HG03342 (cell line): ENCODE data around the gene CTBP2.
A peak's percentile ranks its signal among the peaks of the same experiment; 100 is the strongest.

Source experiments
- ATAC-seq: cut with Tn5 transposase; IDR thresholded peaks from one replicate; pipeline ENCODE4 v1.9.1; 2021; ENCODE audit warnings: mild to moderate bottlenecking, moderate library complexity; ENCODE audit not compliant: unreplicated experiment

The CTBP2 gene

DNA sequence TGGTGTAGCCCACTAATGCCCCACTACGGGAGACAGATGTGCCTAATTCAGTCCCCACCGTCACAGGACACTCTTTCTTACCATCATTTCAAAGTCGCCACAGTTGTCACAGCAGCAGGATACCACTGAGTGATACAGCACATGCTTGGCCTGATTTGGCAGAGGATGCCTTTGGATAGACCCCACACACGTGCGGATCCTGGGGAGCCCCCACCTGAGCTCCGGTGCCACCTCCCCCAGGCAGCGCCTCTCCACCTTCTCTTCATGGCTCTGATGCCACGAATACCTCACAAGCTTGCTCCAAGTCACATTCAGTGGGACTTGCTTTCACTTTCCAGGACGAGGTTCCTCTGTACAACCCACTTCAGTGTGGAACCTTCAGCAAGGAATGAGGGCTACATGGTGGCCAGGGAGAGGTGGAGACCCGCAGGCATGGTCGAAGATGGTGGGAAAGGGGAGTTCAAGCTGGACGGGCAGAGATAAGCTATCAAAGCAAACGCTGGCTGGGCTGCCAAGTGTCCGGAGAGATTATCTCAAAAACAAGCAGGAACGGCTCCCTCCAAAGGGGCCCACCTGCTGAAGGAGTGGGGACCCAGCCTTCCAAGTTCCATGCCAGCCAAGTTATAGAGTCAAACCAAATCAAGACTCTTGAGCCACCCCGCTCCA is 111.0 kb downstream of the CTBP2 start:
- ATAC-seq: no peak

- ATAC-seq: peak; percentile 93
Observed at GRCh38 chr10:125048094-125048864, 112.1 kb downstream of the CTBP2 start.

- no peak for ATAC-seq
Observed at GRCh38 chr10:125043841-125044658, 116.3 kb downstream of the CTBP2 start.

- ATAC-seq: no peak
Observed at GRCh38 chr10:125041856-125042506, 118.4 kb downstream of the CTBP2 start.

DNA sequence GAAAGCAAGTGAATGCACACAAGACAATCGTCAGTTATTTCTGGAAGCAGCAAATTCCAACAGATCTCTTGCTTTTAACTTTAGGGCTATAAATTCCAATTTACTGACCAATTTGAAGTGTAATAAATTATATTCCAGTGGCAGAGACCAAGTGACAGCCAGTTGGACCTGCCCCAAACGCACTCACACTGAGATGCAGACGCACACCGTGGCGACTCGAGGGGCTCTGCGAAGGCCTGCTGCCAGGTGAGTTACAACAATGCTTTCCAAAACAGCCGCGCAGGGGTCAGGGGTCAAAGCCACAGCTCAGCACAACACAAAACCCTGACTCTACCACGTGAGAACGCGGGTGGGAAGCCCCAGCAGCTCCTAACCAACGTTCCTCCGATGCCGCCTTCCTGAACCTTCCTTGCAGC is 121.0 kb downstream of the CTBP2 start:
- ATAC-seq: no peak

DNA sequence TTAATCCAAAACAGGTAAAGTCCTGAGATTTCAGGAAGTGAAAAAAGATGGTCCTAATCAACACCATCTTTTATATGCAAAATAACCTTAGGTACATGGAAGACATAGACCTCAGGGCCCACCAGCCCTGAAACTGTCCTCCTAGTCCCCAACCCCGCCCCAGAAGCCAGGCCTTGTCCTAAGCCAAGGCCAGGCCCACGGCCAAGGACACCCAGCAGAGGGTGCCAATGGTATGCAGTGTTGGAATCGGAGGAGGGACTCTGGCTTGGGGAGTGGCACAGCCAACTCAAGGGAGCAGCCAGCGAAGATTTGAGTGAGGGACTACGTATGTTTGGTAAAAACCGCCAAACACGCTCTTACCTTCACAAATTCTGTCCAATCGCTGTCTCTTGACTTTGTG is 121.7 kb downstream of the CTBP2 start:
- ATAC-seq: no peak

GRCh38 chr10:125037145-125037877 is 123.1 kb downstream of the CTBP2 start:
- ATAC-seq: no peak

- ATAC-seq: no peak
Observed at GRCh38 chr10:125035588-125036295, 124.6 kb downstream of the CTBP2 start.

DNA sequence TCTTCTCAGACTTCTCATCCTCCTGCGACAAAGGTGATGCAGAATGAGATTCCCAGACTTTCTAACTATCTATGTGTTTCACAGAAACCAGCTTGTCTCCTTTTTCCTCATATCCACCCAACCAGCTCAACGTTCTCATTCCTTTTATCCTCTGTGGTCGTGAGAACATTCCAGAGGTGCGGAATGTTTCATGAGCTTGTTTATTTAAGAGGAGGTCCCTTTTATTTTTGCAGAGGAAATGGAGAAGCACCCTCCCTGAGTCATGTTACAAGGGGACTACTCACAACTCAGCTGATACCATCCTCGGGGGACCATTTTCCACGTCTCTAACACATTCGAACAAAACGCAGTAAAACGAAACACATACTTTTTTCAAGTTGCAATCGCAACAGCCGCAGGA is 125.2 kb downstream of the CTBP2 start:
- ATAC-seq: no peak

- no peak for ATAC-seq
Observed at GRCh38 chr10:125034675-125035074, 125.7 kb downstream of the CTBP2 start.

DNA sequence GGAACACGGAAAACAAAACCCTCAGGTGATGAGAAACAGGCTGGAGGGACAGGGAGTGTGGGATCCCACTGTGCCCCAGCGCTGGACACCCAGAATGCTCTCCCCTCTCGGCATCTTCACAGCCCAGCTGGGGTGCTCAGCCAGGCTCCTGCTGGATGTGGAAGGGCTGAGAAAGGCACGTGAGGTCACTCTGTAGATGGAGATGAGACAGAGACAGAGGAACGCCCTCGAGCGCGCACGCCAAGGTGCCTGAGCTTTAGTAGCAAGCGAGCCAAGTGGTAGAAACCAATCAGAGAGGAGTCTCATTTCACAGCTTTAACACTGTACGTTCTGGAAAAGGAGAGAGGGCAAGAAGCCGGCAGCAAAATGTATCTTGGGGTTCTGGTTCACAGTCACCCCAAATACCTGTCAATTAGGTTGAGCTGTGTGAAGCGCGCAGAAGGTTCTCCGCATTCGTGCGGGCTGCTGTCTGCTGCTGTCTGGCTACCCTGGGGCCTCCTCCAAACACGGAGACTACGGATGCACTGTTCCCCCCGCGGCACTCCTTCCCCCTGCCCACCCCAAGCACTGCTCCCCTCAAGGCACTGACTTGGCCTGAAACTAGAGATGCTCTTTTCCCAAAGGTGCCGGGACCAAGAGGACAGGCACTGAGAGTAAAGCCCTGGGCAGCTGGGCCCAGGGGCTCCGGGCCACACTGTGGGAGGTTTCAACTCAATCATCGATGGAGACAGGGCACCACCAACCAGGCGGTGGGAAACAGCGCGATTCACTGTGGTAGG is 127.0 kb downstream of the CTBP2 start:
- no peak for ATAC-seq

- no peak for ATAC-seq
Observed at GRCh38 chr10:125032474-125033020, 127.8 kb downstream of the CTBP2 start.

- no peak for ATAC-seq
Observed at GRCh38 chr10:125030567-125031197, 129.7 kb downstream of the CTBP2 start.

GRCh38 chr10:125029584-125030242 is 130.7 kb downstream of the CTBP2 start:
- ATAC-seq: no peak

DNA sequence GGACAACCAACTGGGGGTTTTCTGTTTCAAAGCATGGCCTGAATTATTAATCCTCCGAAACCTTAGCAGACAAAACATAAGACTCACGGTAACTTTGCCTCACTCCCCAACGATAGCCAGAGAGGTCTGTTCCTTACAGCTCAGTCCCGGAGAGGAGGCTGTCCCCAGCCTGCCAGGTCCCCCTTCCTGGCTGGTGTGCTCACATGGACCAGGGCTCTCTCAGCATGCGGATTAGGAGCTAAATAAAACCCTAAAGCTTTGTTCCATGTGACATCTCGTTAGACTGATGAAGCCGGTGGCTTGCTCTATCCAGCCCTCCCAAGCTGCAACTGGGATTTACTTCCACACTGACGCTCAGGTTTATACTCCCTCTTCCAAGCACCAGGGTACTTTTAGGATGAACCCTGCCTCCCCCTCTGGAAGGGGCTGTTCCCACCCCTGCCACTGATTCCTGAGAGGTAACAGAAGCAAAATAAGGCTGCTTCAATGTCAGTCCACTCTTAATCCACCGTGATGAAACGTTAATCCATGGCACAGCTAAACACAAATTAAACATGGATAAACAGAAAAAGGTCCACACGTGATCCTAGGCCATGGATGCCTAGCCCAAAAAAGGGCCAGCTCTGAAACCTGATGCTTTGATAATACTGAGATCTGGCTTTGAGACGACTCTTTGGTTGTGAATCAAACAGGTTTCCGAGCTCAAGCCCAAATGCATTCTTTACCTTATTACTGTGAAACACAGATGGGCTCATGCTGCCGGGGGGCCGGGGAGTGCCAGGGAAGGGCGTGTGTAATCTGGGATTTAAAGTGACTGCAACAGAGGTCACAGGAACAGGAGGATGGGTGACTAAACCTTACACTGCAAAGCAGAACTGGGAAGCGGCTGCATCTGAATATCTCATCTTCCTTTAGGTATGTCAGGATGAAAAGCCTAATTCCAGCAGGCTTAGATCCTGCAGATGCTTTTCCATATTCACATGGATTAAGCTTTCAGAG is 132.2 kb downstream of the CTBP2 start:
- ATAC-seq: no peak

DNA sequence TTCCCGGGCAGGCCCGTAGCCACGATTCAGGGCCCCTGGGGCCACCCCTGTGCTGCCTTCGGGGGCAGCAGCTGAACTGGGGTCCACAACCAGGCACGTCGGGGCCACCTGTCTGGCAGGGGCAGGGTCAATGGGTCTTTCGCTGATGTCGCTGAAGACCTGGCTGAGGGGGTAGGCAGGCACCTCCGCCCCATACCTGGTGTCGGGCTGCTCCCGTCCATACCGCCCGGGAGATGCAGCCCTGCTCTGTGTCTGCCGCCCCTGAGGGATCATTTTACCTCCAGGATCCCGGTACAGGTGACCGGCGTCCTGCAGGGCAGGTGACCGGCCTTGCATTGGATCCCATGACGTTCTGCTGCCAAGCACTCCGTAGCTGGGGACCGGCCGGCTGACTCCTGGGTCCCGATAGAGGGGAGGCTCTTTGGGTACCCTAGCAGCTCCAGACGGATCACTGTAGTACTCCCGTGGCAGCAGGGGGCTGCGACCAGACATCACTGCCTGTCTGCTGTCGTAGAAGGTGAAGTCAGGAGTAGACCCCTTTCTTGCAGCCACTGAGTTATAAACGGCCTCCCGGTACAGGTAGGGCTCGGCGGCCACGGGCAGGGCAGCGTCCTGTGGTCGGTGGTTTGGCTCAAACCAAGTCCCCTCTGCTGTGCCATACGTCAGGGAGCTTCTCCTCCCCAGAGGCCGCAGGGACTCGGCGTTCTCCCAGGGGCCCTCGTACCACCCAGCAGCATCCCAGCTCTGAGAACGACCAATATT is 133.2 kb downstream of the CTBP2 start:
- ATAC-seq: no peak
